ENCODE measurements around the gene FAM83D. TPM values are rescaled to one million over a fixed set of nuclear protein-coding genes. Genes with fewer than 3 reads are reported as not detected.

Gene FAM83D
- total RNA-seq (2014; rRNA removed; shearing (Covaris generic)): 73.0 and 84.1 TPM in 2 replicates

DNA sequence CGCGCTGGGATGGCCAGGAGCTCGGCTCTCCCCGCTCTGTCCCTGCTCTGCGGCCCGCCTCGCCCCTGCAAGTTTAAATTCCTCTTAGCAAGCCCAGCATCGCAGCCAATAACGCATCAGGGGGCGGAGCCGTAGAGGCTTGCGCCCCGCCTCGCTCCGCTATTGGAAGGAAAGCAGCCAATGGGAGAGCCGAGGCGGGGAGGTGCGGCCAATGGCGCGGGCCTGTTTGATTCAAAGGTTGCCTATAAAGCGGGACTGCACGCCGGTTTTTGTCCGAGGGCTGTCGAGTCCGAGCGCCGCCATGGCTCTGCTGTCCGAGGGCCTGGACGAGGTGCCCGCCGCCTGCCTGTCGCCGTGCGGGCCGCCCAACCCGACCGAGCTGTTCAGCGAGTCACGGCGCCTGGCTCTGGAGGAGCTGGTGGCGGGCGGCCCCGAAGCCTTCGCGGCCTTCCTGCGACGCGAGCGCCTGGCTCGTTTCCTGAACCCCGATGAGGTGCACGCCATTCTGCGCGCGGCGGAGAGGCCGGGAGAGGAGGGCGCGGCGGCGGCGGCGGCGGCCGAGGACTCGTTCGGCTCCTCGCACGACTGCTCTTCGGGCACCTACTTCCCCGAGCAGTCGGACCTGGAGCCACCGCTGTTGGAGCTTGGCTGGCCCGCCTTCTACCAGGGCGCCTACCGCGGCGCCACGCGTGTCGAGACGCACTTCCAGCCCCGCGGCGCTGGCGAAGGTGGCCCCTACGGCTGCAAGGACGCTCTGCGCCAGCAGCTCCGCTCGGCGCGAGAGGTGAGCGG, at the start of gene FAM83D:
Gene FAM83D (plus strand): TSS at position 276 of the 792 bp plus-strand sequence. CDS start 26 bp downstream, at position 302.
- DNase-seq (ENCODE audit: low read depth): peak; percentile 97

DNA sequence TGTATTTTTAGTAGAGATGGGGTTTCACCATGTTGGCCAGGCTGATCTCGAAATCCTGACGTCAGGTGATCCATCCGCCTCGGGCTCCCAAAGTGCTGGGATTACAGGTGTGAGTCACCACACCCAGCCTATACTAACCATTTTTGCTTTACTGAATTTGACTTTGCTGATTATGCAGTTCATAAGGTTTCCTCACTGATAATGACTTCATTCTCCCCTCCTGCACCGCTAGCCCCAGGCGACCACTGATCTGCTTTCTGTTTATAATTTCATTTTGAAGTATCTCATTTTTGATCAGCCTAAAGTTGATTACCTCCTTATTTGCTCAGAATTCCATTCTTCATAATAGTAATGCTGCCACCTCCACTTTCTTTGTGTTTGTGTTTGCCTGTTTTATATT, 48.7 kb upstream of the FAM83D start:
- no peak for DNase-seq (ENCODE audit: low read depth)

DNA sequence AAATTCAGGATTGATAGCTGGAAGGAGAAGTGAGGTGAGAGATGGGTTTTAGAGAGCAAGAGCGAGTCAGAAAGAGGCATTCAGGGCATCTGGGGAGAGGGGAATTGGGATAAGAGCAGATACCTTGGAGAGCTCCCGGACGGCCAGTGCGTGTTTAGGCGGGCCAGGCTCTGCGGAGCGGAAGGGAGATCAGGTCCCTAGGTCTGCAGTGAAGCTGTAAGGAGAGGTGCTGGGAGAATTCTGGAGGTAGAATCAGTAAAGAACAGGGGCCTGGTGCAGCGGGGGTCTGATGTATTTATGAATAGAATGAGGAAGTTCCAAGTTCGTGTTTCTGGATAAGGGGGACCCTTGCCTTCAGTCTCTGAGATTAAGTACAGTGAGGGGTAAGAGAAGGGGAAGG, 47.4 kb upstream of the FAM83D start:
- DNase-seq (ENCODE audit: low read depth): no peak

DNA sequence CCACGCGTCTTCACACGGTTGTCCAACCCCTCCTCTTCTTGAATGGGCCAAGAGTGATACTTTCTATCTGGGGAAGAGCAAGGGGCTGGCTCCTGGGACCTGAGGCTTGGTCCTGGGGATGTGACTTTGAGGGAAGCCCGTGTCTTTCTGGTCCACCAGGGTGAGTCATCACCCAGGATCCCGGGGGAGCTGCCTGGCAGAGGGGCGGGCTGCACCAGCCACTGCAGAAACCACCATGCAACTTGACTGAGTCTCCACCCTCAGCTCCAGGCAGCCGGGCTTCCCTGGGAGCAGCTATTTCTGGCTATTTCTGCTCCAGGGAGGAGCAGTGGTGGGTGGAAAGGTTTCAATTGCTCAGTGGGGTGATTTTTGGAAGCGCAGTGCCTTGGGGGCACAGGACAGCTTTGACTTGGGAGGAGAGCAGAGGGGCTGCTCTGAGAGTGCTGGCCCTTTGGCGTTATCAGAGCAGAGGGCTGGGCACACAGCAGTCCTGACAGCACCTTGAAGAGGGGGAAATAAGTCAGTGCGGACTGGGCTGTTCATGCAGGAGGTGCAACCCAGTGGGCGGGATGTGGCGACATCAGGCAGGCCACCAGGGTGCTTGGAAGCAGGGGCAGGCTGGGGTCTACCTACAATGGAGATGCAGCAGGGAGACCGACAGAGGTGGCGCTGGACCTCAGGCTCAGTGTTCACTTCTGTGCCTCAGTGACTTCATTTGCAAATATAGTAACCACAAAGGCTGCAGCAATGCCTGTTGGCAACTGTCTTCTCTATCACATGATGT, 45.1 kb upstream of the FAM83D start:
- peak; percentile 57 for DNase-seq (ENCODE audit: low read depth)

DNA sequence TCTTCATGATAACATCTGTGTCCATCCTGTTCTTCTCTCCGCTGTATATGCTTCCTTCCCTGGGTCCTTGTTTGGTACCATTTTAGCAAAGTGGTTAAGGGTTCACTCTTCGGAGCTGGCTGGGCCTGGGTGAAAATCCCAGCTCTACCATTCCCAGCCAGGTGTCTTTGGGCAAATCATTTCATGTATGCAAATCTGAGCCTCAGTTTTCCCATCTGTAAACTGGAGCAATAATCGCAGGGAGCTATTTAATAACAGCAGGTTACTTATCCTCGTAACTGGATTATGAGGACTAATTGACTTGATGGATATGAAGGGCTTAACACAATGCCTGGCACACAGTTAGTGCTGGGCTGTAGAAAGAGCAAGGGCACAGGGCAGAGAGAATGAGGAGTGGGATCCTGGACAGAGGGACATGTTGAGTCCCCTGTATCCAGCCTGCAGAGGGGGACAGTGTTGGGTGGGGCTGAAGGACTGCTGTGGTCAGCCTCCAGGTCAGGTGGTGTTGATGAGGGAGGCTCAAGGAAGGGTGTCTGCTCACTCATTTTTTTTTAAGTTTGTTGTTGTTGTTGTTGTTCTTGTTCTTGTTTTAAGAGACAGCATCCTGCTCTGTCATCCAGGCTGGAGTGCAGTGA, 44.3 kb upstream of the FAM83D start:
- DNase-seq (ENCODE audit: low read depth): no peak

DNA sequence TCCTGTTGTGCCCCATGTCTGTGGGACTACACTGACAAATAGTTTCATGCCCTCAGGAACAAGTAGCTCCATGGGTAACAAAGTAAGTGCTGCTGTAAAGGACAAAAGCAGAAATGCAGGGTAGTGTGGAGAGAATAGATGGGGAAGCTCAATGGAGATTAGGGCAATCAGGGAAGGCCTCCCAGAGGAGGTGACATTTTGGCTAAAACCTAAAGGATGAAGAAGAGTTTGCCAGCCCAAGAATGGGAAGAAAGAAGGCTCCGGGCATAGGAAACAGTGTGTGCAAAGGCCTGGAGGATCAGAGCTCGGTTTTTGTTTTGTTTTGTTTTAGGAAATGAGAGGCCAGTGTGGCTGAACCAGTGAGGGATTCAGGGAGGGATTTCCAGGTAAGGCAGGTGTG, 43.6 kb upstream of the FAM83D start:
- DNase-seq (ENCODE audit: low read depth): no peak

- peak; percentile 33 for DNase-seq (ENCODE audit: low read depth)
Measured at GRCh38 chr20:38883081-38883980, 42.9 kb upstream of the FAM83D start.

DNA sequence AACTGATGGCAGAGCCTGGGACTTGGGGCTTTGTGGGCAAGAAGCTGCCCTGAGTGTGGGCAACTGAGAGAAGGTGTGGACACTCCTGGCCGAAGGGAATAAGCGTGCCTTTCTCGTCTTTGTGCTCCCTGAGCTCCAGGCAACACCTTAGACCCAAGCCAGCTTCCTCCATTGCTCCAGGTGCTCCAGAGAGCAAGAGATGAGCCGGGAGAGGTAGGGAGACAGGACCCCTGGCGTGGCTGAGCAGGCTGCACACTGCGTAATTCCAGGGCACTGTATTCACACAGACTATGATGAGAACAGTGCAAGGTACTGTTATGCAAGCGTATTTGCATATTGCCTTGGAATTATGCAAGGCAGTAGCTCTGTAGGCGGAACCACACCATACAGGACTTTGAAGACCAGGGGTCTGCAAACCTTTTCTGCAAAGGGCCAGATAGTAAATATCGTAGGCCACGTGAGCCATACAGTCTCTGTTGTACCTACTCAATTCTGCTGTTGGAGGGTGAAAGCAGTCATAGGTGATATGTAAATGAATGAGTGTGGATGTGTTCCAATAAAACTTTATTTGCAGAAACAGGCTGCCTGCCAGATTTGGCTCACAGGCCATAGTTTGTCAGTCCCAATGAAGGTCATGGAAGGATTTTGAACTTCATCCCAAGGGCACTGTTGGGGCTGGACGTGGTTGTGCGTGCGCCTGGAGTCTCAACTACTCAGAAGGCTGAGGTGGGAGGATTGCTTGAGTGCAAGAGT, 42.1 kb upstream of the FAM83D start:
- no peak for DNase-seq (ENCODE audit: low read depth)

DNA sequence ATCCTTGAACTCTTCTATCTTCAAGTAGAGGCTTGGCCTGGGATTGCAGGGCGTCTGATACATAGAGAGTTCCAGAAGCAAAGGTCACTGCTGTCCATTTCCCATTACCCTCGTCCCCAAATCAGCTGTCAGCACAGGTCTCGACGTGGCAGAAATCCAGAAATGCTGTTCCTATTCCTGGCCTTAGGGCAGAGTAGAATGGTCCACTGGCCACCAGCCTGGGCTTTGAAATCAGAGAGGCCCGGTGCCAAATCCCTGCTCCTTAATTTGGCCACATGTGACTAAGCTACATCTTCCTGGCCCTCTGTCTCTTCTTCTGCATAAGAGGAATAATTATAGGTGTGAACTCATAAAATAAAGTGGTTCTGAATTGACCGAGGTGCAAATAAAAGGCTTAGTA, 40.9 kb upstream of the FAM83D start:
- no peak for DNase-seq (ENCODE audit: low read depth)

- no peak for DNase-seq (ENCODE audit: low read depth)
Measured at GRCh38 chr20:38888059-38888831, 38.0 kb upstream of the FAM83D start.

DNA sequence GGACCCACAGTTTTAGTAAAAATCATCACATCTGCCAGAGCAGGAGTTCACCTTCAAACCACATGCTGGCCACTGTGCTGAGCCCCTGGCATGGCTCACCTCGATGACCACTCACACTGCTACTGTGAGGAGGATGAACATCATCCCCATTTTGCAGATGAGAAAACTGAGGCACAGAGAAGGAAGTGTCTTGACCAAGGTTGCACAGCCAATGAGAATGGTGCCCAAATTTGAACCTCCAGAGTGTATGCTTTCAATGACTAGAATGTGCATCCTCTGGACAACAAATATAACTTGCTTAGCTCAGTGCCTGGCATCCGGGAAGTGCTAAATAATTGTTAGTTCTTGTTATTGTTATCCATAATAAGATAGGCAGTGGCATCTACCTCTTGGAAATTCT, 37.2 kb upstream of the FAM83D start:
- no peak for DNase-seq (ENCODE audit: low read depth)

- no peak for DNase-seq (ENCODE audit: low read depth)
Measured at GRCh38 chr20:38889792-38890496, 36.3 kb upstream of the FAM83D start.

DNA sequence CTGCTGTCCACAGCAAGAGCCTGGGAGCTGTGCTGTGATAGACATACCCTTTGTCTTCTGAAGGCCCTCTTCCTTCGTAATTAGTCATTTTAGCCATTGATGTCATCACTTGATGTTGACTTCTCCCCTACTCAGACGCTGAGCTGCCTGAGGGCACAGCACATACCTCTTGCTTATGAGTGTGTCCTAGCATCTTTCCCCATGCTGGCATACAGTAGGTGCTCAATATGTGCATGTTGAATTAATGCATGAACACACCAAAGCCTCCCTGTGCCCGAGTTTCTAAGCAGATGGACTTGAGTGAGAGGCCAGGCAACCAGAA, 35.8 kb upstream of the FAM83D start:
- no peak for DNase-seq (ENCODE audit: low read depth)

DNA sequence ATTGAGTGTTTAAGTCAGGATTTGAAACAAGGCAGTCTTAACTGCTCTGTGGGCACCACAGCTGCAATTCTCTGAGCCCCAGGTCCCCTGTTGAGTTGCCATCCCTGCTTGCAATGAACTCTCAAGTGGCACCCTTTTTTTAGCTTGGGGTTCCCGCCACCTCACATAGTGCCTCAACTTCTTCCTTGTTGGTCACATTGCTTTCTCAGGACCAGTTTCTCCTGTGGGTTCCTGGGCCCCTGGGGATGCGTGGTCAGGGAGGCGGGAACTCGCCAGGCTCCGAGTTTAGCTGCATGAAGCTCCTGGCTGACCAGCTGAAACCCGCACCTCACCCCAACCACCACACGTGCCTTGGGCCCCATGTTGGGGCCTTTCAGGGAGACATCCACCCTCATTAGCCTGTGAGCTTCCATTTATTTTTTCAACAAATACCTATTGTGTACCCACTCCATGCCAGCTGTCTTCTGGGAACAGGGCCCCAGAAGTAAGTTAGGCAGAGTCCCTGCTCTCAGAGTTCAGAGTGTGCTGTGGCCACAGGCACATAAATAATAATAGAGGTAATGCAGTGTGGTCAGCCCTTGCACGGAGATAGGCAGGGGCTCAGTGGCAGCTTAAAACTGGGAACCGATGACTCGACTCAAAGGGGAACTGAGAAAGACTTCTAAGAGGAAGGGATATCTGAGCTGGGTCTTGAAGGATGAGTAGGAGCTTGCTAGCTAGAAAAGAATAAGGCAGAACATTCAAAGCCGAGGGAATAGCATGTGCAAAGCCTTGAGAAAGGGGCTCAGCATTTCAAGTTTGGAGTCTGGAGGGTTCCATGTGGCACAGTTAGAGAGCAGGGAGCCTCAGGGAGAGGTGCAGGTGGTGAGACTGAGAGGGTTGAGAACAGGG, 33.9 kb upstream of the FAM83D start:
- no peak for DNase-seq (ENCODE audit: low read depth)

GRCh38 chr20:38893056-38893564, 33.1 kb upstream of the FAM83D start:
- no peak for DNase-seq (ENCODE audit: low read depth)

DNA sequence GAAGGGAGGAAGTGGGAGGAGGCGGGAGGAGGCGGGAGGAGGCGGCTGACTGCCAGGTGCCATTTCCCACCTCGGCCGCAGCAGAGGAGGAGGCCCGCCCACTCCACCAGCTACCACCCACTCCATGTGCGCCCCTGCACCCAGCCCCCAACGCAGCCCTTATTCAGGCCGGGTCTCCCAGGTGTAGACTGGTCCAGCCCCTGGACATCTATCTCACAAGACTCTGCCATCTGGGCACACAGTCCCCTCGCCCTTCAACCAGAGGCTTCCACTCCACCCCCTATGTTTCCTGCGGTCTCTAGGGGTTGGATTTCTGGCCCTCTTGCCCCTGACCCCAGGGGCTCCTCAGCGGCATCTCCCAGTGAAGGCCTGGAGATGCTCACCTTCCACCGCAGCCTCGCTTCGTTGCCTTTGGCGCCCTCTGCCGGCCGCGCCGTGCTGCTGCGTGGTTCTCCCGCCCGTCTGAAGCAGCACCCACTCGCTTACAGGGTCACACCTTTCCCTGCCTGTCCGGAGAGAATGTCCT, 32.6 kb upstream of the FAM83D start:
- peak; percentile 63 for DNase-seq (ENCODE audit: low read depth)

- DNase-seq (ENCODE audit: low read depth): no peak
Measured at GRCh38 chr20:38894091-38894847, 31.9 kb upstream of the FAM83D start.
